ENCODE measurements around the gene SFPQ.
"Not testable (repeated sequence)": the region's sequence is repeated elsewhere in the genome, so short reads cannot be mapped to it uniquely, and the experiment has no call there.

The SFPQ gene

DNA sequence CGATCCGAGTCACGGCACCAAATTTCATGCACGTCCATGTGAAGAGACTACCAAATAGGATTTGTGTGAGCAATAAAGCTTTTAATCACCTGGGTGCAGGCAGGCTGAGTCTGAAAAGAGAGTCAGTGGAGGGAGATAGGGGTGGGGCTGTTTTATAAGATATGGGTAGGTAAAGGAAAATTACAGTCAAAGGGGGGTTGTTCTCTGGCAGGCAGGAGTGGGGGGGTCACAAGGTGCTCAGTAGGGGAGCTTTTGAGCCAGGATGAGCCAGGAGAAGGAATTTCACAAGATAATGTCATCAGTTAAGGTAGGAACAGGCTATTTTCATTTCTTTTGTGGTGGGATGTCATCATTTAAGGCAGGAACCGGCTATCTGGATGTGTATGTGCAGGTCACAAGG is 55.4 kb downstream of the SFPQ start:
- not testable (repeated sequence) for DNase-seq

DNA sequence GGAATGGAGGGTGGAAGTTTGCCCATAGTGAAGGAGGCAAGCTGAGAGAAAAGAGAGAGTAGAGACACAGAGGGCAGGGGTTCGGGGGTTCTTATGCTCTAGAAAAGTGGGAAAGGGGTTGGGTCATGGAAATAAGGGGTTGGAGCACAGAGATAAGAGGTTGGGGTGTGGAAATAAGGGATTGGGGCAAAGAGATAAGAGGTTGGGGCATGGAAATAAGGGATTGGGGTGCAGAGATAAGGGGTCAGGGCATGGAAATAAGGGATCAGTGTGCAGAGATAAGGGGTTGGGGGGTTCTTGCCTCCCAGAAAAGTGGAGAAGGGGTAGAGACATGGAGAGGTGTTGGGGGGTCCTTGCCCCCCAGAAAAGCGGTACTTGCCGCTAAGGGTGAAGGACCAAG is 56.2 kb downstream of the SFPQ start:
- DNase-seq = no peak

Measured in cerebellar nuclear complex (tissue), 1 donor.